Body of pancreas (tissue), 4 donors: ENCODE data around the gene SNAI3. TPM values are rescaled to one million over a fixed set of nuclear protein-coding genes. Genes with fewer than 3 reads are reported as not detected.

Experiments
- ATAC-seq: fragments of 150-250 bp; one replicate; pipeline ENCODE4 v1.9.1; 2016
- DNase-seq, 4 donors: peaks; one replicate each; pipeline ENCODE4 v3.0.0-alpha.2; 2019
- H3K27ac ChIP-seq, 4 donors: fragments of 200-600 bp; sonication (generic); 1 replicate in 3 of 4; 2 replicates in 1 of 4; pipeline versions ENCODE4 v1.5.1 to v1.6.1; 2016 to 2019; ENCODE audit warnings: mild to moderate bottlenecking in 1 of 4, mixed read lengths in 1 of 4, moderate library complexity in 1 of 4
- H3K27me3 ChIP-seq, 2 donors: fragments of 200-600 bp; sonication (generic); one replicate each; pipeline ENCODE4 v1.6.0; 2016; ENCODE audit warnings: mild to moderate bottlenecking in 1 of 2
- H3K36me3 ChIP-seq, 2 donors: fragments of 200-600 bp; sonication (generic); replicated peaks in 1 of 2; 2 replicates each; pipeline ENCODE4 v1.5.1; 2016; ENCODE audit warnings: low read depth in 2 of 2; ENCODE audit not compliant: insufficient read depth in 1 of 2
- H3K4me1 ChIP-seq: fragments of 200-600 bp; sonication (generic); one replicate; pipeline ENCODE4 v1.6.0; 2016
- H3K4me3 ChIP-seq, 2 donors: fragments of 200-600 bp; sonication (generic); 1 replicate in 1 of 2; 2 replicates in 1 of 2; pipeline ENCODE4 v1.5.1; 2016 to 2019
- H3K9me3 ChIP-seq, 3 donors: fragments of 200-600 bp; sonication (generic); 1 replicate in 2 of 3; 2 replicates in 1 of 3; pipeline ENCODE4 v1.5.1; 2016
- CTCF ChIP-seq, 7 experiments: fragments of 450-650 bp in 4 of 7; fragments of 200-600 bp in 3 of 7; sonication (generic) in 3 of 7; IDR thresholded peaks; one replicate each; pipeline ENCODE4 v1.5.1; 2016 to 2019; ENCODE audit warnings: antibody characterized with exemption in 7 of 7
- POLR2A ChIP-seq, 3 donors: fragments of 450-650 bp; IDR thresholded peaks; one replicate each; pipeline ENCODE4 v1.6.1; 2016; ENCODE audit warnings: antibody characterized with exemption in 3 of 3, mild to moderate bottlenecking in 2 of 3
- WGBS, 2 donors: methylation state at CpG; one replicate each; pipeline ENCODE4 v1.1.5; 2017; 5-methylcytosine and 5-hydroxymethylcytosine counted together
- intact Hi-C: fragments of 100-400 bp; cut with DNase I; formaldehyde crosslinking; loops from one replicate; pipeline ENCODE4 v1.15.1; 2023
- total RNA-seq, 2 donors: library from RNA; depleted of rRNA; stranded (reverse); fragments of >200 nt; gene quantifications; one replicate each; pipeline ENCODE4 v1.1.0, GENCODE V29; 2016

Gene SNAI3
- total RNA-seq, 2 donors from 2014 or later, result 0.26 TPM; not detected in 1

GRCh38 chr16:88688013-88688778, 1.9 kb upstream of the SNAI3 start:
- no peaks in the 10 kb centered on the region for H3K9me3 ChIP-seq
- TF ChIP-seq CTCF (IDR thresholded peaks at IDR 0.05), result peak in 1 of 7 experiments; percentile 1
- peak in 1 of 3 donors; percentile 38 for TF ChIP-seq POLR2A (IDR thresholded peaks at IDR 0.05)
- no peaks in the 10 kb centered on the region for H3K36me3 ChIP-seq
- DNase-seq (peak; percentile 92 to 97 (median 93)), ATAC-seq (peak; percentile 79)
- no peaks in the 10 kb centered on the region for H3K27me3 ChIP-seq
- WGBS, 2 donors, result 18 to 27% methylated on average over 13 to 27 of the region's 28 CpGs
- peaks cover 40% of the 10 kb centered on the region for H3K4me1 ChIP-seq
- H3K4me3 ChIP-seq, result no peak overlapping the region
- H3K27ac ChIP-seq, result peak overlapping the region; percentile 50 to 80 (median 58)
- intact Hi-C loops, result loop anchor here (10.0 kb wide), 1 partner anchor 73 kb away; no protein-coding TSS in a partner anchor

DNA sequence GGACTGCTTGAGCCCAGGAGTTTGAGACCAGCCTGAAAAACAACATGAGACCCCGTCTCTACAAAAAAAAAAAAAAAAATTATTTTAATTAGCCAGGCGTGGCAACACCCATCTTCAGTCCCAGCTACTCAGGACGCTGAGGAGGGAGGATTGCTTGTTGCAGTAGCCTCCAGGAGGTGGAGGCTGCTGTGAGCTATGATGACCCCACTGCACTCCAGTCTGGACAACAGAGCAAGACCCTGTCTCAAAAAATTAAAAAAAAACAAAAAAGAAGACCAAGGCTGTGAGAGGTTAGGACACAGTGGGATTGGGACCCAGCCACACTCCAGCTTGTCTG, 1.3 kb upstream of the SNAI3 start:
- H3K4me1 ChIP-seq, result peaks cover 40% of the 10 kb centered on the region
- ATAC-seq, result no peak

GRCh38 chr16:88687254-88687576, 908 bp upstream of the SNAI3 start:
- intact Hi-C loops, result loop anchor here (10.0 kb wide), 1 partner anchor 72 kb away; no protein-coding TSS in a partner anchor
- Histone ChIP-seq H3K27me3 (no peaks in the 10 kb centered on the region), H3K27ac (peak overlapping the region in 3 of 4 donors; percentile 56 to 80 (median 62)), H3K9me3 (no peaks in the 10 kb centered on the region), H3K36me3 (no peaks in the 10 kb centered on the region), H3K4me1 (peaks cover 40% of the 10 kb centered on the region), H3K4me3 (no peak overlapping the region)
- ATAC-seq (no peak), DNase-seq (no peak)
- 21 to 58% methylated on average over 5 to 6 of the region's 10 CpGs for WGBS, 2 donors
- TF ChIP-seq POLR2A (IDR thresholded peaks at IDR 0.05) (no peak), CTCF (IDR thresholded peaks at IDR 0.05) (no peak)

More for the DNA sequence above, 1.3 kb upstream of the SNAI3 start:
- H3K27me3 ChIP-seq, result no peaks in the 10 kb centered on the region
- DNase-seq, result no peak
- WGBS, 2 donors, result 38 to 58% methylated on average over 3 of the region's 3 CpGs
- H3K9me3 ChIP-seq, result no peaks in the 10 kb centered on the region
- H3K36me3 ChIP-seq, result no peaks in the 10 kb centered on the region
- no peak overlapping the region for H3K4me3 ChIP-seq
- TF ChIP-seq CTCF (IDR thresholded peaks at IDR 0.05) (no peak), POLR2A (IDR thresholded peaks at IDR 0.05) (no peak)
- intact Hi-C loops, result loop anchor here (10.0 kb wide), 1 partner anchor 73 kb away; no protein-coding TSS in a partner anchor
- peak overlapping the region; percentile 50 to 80 (median 58) for H3K27ac ChIP-seq

DNA sequence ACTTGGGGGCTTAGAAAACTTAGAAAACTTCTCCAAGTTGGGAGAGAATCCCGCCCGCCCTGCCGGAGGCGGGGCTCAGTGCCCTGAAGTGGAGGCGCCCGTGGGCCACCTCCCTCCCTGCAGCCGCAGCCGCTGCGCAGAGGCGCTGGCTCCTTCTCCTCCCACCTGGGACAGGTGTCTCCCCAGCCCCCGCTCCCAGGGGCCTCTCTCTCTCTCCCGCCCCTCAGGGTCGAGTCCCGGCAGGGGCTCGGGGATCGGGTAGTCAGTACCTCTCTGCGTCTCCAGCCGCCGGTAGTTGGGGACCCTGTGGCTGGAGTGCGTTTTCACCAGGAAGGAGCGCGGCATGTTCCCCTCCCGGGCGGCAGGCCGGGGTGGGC, 257 bp downstream of the SNAI3 start:
- DNase-seq, result peak; percentile 53 to 77 (median 62)
- H3K4me1 ChIP-seq, result peaks cover 40% of the 10 kb centered on the region
- no peaks in the 10 kb centered on the region for H3K9me3 ChIP-seq
- 0% methylated on average over 3 to 25 of the region's 25 CpGs for WGBS, 2 donors
- H3K4me3 ChIP-seq, result peak overlapping the region; percentile 67 to 74
- no peaks in the 10 kb centered on the region for H3K36me3 ChIP-seq
- no peaks in the 10 kb centered on the region for H3K27me3 ChIP-seq
- peak; percentile 37 for ATAC-seq
- TF ChIP-seq POLR2A (IDR thresholded peaks at IDR 0.05), result no peak
- H3K27ac ChIP-seq, result peak overlapping the region; percentile 25 to 80 (median 59)
- intact Hi-C loops, result loop anchor here (10.0 kb wide), 1 partner anchor 71 kb away; no protein-coding TSS in a partner anchor

DNA sequence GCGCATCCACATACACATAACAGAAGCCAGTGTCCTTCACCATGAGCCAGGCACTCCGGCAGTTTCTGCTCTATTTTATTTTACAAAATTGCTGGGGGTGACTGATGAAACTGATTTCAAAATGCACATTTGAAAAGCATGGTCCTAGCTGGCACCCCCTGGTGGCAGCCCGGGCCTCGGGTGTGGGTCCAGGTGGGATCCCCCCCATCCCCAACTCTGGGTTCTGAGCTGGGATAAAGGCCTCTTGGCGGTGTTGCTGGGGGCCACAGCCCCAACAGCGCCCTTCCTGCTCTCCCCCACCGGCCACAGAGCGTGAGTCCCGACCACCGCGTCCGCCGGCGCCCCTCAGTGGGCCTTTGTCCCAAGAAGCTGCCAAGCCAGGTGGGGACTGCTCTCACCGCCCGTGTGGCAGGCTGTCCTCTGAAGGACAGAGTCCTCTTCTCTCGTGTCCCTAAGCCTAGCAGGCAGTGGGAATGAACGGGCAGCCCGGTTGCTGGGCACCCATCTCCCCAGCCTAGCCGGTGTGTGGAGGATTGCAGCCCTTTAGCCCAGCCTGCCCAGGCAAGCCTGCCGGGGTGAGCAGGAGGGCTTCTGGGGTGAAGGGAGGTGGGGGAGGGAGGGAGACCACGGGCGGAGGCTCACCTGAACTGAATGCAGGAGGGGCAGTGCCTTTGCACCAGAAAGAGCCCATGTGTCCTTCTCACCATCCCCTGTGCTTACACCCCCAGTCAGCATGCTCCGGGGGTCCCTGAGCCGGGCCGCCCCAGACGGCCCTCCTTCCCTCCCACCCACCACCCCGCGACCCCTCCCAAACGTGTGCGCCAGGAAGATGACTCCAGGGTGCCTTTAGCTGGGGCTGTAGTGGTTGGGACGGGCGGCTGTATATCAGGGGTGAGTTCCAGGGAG, 898 bp downstream of the SNAI3 start:
- DNase-seq, result peak in 3 of 4 donors; percentile 34 to 56 (median 42)
- H3K4me3 ChIP-seq, result peak overlapping the region; percentile 67 to 74
- intact Hi-C loops, result loop anchor here (10.0 kb wide), 1 partner anchor 71 kb away; no protein-coding TSS in a partner anchor

More for the DNA sequence above, 898 bp downstream of the SNAI3 start:
- Histone ChIP-seq H3K9me3 (no peaks in the 10 kb centered on the region), H3K4me1 (peaks cover 40% of the 10 kb centered on the region), H3K36me3 (no peaks in the 10 kb centered on the region), H3K27me3 (no peaks in the 10 kb centered on the region), H3K27ac (peak overlapping the region in 3 of 4 donors; percentile 56 to 80 (median 62))
- ATAC-seq, result no peak
- TF ChIP-seq POLR2A (IDR thresholded peaks at IDR 0.05) (no peak), CTCF (IDR thresholded peaks at IDR 0.05) (peak in 6 of 7 experiments; percentile 29 to 52 (median 42))
- WGBS, 2 donors, result 3 to 8% methylated on average over 8 to 32 of the region's 33 CpGs
